NT2/D1 (cell line): ENCODE results near the gene NOTO.
"Not testable (repeated sequence)": the region's sequence is repeated elsewhere in the genome, so short reads cannot be mapped to it uniquely, and the experiment has no call there.

Experiments used
- SUZ12 ChIP-seq: IDR thresholded peaks from 2 replicates; pipeline ENCODE4 v1.6.1; 2011; ENCODE audit not compliant: insufficient read length, insufficient read depth; ENCODE audit errors: extremely low read depth
- YY1 ChIP-seq: IDR thresholded peaks from 2 replicates; pipeline ENCODE4 v1.6.1; 2011; ENCODE audit not compliant: insufficient read length, insufficient read depth

DNA sequence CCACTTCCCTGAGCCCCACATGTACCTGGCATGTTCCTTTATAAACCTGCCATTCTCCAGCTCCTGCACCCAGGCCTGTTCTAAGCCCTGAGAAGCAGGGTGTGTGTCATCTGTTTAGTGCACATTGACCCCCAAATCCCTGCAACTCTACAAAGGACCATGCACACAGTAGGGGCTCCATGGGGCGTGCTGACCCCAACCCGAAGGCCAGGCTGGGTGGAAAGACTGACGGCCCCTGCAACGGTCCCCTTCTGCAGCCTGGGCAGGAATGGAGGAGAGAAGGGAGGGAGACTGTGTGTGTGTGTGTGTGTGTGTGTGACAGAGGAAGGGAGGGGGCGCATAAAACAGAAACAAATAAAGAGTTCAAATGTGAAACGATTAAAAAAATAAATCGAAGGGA lies 32.0 kb upstream of the NOTO start:
- TF ChIP-seq SUZ12, YY1: not testable (repeated sequence)
